Parathyroid adenoma (tissue), 2 donors: ENCODE results near the gene WNT9A.

ENCODE experiments used
- H2AFZ ChIP-seq: fragments of 300-600 bp; sonication (generic); one replicate; pipeline ENCODE4 v1.7.0; 2017; ENCODE audit warnings: antibody characterized with exemption, mild to moderate bottlenecking
- H3K27ac ChIP-seq: fragments of 300-600 bp; sonication (generic); one replicate; pipeline ENCODE4 v1.7.0; 2017
- H3K27me3 ChIP-seq: fragments of 300-600 bp; sonication (generic); one replicate; pipeline ENCODE4 v1.7.0; 2017; ENCODE audit warnings: low read length; ENCODE audit not compliant: control insufficient read depth, insufficient read depth
- H3K36me3 ChIP-seq: fragments of 300-600 bp; sonication (generic); one replicate; pipeline ENCODE4 v1.7.0; 2017; ENCODE audit warnings: low read length; ENCODE audit not compliant: control insufficient read depth, insufficient read depth
- H3K4me1 ChIP-seq: fragments of 300-600 bp; sonication (generic); one replicate; pipeline ENCODE4 v1.7.0; 2017; ENCODE audit warnings: control low read depth
- H3K4me2 ChIP-seq: fragments of 300-600 bp; sonication (generic); one replicate; pipeline ENCODE4 v1.7.0; 2017; ENCODE audit warnings: low read length
- H3K4me3 ChIP-seq: fragments of 300-600 bp; sonication (generic); one replicate; pipeline ENCODE4 v1.7.0; 2017; ENCODE audit warnings: low read depth, low read length
- H3K79me2 ChIP-seq: fragments of 300-600 bp; sonication (generic); one replicate; pipeline ENCODE4 v1.7.0; 2017; ENCODE audit warnings: control low read depth
- H3K9ac ChIP-seq: fragments of 300-600 bp; sonication (generic); one replicate; pipeline ENCODE4 v1.7.0; 2017; ENCODE audit warnings: mild to moderate bottlenecking
- H3K9me3 ChIP-seq: fragments of 300-600 bp; sonication (generic); one replicate; pipeline ENCODE4 v1.7.0; 2017; ENCODE audit warnings: low read length; ENCODE audit not compliant: control insufficient read depth
- CTCF ChIP-seq: fragments of 300-600 bp; sonication (generic); IDR thresholded peaks from one replicate; pipeline ENCODE4 v1.7.0; 2017; ENCODE audit warnings: antibody characterized with exemption, mild to moderate bottlenecking
- donor health status: primary hyperparathyroidism.

Gene WNT9A

GRCh38 chr1:227869279-227869842 lies 78.4 kb downstream of the WNT9A start:
- Histone ChIP-seq H3K4me2 (no peak overlapping the region), H3K4me3 (no peak overlapping the region), H3K36me3 (no peaks in the 10 kb centered on the region), H3K9ac (no peak overlapping the region), H3K9me3 (no peaks in the 10 kb centered on the region), H2AFZ (no peak overlapping the region), H3K79me2 (no peaks in the 10 kb centered on the region), H3K27me3 (no peaks in the 10 kb centered on the region), H3K27ac (no peak overlapping the region), H3K4me1 (no peaks in the 10 kb centered on the region)
- no peak for TF ChIP-seq CTCF
